RPMI8226 (cell line): ENCODE results near the gene LUC7L.
"Not testable (repeated sequence)": the region's sequence is repeated elsewhere in the genome, so short reads cannot be mapped to it uniquely, and the experiment has no call there.

ENCODE experiments used
- DNase-seq: peaks from one replicate; pipeline ENCODE4 v3.0.0-alpha.2; 2015

LUC7L gene

DNA sequence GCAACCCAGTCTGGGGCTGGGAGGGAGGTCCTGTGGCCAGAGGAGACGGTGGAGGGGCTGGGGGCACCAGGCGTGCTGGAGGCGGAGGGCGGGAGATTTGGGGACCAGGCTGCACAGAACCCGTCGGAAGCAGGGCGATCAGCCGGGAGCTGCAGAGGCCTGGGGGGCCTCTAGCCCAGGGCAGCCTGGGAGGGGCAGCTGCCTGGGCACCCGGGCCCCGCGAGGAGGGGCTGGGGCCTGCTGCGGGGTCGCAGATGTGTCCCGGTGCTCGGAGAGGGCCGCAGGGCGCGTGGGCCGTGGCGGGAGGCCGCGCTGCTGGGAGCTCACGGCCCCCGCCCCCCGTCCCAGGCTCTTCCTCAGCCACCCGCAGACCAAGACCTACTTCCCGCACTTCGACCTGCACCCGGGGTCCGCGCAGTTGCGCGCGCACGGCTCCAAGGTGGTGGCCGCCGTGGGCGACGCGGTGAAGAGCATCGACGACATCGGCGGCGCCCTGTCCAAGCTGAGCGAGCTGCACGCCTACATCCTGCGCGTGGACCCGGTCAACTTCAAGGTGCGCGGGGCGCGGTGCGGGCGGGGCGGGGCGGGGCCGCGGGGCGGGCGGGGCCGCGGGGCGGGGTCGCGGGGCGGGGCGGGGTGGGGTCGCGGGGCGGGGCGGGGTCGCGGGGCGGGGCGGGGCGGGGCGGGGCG lies 65.0 kb downstream of the LUC7L start:
- not testable (repeated sequence) for DNase-seq

DNA sequence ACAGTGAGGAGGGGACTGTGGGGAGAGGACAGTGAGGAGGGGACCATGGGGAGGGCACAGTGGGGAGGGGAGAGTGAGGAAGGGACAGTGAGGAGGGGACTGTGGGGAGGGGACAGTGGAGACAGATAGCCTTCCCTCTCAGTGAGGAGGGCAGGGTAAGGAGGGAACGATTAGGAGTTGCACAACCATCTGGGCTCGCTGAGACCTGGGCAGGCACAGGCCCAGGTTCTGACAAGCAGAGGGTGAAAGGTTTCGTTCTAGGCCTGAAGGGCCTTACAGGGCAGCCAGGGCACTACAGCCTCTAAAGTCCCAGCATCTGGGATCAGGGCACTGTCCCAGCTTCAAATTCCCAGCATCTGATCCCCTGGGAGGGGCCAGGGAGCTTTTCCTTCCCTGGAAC lies 65.6 kb downstream of the LUC7L start:
- not testable (repeated sequence) for DNase-seq

DNA sequence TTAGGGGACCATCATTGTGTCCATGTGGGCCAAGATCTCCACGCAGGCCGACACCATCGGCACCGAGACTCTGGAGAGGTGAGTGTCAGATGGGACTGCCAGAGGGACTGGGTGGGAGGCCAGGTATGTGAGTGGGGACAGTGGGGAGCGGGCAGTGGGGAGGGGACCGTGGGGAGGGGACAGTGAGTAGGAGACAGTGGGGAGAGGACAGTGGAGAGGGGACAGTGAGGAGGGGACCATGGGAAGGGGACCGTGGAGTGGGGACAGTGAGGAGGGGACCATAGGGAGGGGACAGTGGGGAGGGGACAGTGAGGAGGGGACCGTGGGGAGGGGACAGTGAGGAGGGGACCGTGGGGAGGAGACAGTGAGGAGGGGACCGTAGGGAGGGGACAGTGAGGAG lies 66.1 kb downstream of the LUC7L start:
- not testable (repeated sequence) for DNase-seq

DNA sequence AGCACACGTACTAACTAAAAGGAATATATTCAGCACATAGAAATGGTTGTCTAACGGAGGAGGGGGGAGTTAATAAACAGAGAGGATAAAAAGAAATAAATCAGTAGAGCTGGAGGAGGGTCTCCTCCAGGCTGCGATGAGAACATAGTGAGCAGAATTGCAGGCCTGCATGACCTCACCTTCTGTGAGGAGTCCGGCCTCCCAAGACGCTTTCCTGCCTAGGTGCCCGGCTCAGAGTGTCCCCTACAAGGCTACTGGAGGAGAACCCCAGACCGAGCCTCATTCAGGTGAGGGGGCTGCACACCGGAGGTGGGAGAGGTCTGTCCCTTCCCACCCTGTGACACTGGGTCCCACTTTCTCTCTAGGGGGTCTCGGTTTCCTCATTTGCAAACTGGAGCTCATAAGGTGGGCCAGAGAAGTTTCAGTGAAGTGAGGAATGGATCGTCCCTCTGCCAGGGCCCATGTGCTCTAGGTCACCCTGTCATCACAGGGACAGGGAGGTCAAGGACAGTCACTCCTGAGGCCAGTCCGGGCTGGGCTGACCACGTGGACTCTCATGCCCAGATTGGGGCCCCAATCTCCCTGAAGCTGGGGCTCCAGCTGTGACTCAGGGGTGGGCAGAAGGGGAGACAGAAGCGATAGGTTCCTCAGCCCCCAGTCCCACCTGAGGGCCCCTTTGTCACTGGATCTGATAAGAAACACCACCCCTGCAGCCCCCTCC lies 66.8 kb downstream of the LUC7L start:
- DNase-seq, result no peak

DNA sequence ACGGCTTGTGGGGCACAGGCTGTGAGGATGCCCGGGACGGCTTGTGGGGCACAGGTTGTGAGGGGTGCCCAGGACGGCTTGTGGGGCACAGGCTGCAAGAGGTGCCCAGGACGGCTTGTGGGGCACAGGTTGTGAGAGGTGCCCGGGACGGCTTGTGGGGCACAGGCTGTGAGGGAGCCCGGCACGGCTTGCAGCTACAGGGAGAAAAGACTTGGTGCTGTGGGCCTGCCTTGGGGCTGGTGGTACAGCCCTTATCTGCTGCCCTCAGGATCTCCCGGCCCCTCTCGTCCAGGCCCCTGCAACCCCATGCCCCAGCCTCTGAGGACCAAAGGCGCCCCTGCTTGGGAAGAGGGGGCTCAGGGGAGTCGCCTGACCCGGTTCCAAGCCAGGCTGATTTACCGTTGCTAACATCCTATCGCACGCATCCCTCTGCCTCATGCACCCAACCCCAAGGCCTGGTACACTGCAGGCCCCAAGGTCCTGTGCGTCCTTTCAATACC lies 68.5 kb downstream of the LUC7L start:
- no peak for DNase-seq

DNA sequence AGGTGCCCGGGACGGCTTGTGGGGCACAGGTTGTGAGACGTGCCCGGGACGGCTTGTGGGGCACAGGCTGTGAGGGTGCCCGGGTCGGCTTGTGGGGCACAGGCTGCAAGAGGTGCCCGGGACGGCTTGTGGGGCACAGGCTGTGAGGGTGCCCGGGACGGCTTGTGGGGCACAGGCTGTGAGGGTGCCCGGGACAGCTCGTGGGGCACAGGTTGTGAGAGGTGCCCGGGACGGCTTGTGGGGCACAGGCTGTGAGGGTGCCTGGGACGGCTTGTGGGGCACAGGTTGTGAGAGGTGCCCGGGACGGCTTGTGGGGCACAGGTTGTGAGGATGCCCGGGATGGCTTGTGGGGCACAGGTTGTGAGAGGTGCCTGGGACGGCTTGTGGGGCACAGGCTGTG lies 69.0 kb downstream of the LUC7L start:
- DNase-seq, result not testable (repeated sequence)

DNA sequence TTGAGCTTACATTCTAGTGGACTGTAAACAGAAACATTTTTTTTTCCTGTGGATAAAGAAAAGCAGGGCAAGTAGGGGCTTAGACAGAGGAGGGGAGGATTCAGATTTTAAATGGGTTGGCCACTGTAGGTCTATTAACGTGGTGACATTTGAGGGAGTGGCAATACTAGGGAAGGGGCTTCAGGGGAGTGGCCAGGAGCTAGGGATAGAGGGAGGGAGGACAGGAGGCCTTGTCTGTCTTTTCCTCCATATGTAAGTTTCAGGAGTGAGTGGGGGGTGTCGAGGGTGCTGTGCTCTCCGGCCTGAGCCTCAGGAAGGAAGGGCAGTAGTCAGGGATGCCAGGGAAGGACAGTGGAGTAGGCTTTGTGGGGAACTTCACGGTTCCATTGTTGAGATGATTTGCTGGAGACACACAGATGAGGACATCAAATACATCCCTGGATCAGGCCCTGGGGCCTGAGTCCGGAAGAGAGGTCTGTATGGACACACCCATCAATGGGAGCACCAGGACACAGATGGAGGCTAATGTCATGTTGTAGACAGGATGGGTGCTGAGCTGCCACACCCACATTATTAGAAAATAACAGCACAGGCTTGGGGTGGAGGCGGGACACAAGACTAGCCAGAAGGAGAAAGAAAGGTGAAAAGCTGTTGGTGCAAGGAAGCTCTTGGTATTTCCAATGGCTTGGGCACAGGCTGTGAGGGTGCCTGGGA lies 70.0 kb downstream of the LUC7L start:
- no peak for DNase-seq

DNA sequence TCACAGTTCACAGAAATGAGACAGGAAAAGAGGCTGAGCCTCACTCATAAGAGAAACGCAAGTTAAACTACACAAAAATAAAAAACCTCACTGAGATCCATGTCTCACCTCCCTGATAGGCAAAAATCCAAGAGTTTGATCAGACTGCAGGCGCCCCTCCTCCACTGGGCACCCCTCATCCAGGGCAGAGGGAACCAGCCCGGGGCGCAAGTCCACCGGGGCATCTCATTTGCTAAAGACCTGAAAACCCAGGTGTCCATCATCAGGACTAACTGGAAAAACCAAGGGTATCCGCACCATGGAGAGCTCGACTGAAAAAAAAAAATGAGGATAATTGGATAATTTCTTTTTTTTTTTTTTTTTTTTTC lies 74.2 kb downstream of the LUC7L start:
- DNase-seq, result no peak

DNA sequence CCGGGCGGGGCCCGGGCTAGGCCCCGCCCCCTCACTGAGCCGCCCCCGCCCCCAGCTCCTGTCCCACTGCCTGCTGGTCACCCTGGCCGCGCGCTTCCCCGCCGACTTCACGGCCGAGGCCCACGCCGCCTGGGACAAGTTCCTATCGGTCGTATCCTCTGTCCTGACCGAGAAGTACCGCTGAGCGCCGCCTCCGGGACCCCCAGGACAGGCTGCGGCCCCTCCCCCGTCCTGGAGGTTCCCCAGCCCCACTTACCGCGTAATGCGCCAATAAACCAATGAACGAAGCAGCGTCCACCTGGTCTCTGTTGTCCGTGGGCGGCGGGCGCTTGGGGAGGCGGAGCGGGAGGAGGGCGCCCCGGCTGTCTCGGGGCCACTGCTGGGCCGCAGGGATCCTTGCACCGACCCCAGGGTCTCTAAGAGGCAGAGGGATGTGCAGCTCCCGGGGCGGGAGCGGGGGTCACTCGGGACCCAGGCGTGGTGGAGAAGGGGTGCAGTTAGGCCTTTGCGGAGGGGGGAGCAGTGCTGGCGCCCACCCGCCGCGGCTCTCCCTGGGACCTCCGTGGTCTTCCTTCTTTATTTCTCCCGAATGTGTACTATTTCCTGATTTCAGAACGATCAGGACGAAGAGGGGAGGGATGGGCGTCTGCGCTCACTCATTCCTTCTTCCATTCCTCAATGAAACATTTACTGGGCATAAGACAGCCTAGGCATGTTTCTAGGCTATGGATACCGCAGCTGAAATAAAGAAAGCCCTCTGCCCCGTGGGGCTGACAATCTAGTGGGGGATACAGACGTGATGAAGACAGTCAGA lies 74.8 kb downstream of the LUC7L start:
- no peak for DNase-seq

DNA sequence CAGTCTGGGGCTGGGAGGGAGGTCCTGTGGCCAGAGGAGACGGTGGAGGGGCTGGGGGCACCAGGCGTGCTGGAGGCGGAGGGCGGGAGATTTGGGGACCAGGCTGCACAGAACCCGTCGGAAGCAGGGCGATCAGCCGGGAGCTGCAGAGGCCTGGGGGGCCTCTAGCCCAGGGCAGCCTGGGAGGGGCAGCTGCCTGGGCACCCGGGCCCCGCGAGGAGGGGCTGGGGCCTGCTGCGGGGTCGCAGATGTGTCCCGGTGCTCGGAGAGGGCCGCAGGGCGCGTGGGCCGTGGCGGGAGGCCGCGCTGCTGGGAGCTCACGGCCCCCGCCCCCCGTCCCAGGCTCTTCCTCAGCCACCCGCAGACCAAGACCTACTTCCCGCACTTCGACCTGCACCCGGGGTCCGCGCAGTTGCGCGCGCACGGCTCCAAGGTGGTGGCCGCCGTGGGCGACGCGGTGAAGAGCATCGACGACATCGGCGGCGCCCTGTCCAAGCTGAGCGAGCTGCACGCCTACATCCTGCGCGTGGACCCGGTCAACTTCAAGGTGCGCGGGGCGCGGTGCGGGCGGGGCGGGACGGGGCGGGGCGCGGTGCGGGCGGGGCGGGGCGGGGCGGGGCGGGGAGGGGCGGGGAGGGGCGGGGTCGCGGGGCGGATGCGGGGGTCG lies 75.6 kb downstream of the LUC7L start:
- not testable (repeated sequence) for DNase-seq

DNA sequence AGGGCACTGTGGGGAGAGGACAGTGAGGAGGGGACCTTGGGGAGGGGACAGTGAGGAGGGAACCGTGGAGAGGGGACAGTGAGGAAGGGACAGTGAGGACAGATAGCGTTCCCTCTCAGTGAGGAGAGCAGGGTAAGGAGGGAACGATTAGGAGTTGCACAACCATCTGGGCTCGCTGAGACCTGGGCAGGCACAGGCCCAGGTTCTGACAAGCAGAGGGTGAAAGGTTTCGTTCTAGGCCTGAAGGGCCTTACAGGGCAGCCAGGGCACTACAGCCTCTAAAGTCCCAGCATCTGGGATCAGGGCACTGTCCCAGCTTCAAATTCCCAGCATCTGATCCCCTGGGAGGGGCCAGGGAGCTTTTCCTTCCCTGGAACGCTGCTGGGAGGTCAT lies 76.1 kb downstream of the LUC7L start:
- not testable (repeated sequence) for DNase-seq

DNA sequence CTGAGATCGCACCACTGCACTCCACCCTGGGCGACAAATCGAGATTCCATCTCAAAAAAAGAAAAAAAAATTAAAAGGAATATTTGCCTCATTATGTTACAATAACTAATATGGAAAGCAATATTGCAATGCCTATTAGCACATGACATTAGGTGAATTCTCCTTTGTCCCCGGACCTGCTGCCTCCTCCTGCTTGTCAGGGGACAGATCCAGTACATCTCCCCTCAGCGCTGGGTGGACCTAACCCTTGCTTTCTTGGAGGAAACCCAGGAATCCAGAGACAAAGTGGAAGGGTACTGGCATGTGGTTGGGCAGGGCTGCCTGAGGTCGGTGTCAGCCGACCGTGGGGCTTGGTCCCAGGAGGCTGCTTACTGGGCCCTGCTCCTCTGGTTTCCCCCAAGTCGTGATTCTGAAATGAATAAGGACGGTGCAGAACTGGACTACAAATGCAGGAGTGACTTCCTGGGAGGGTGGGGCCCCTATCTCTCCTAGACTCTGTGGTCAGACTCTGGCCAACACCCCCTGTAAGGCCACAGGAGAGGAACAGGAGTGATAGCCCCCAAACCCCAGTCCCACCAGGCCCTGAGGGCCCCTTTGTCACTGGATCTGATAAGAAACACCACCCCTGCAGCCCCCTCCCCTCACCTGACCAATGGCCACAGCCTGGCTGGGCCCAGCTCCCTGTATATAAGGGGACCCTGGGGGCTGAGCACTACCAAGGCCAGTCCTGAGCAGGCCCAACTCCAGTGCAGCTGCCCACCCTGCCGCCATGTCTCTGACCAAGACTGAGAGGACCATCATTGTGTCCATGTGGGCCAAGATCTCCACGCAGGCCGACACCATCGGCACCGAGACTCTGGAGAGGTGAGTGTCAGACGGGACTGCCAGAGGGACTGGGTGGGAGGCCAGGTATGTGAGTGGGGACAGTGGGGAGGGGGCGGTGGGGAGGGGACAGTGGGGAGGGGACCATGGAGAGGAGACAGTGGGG lies 76.8 kb downstream of the LUC7L start, which contains the start of gene HBZ:
Gene HBZ, plus strand, starts transcription at position 504 of the 988 bp plus-strand sequence. Its CDS starts 266 bp downstream, at position 770.
- no peak for DNase-seq

DNA sequence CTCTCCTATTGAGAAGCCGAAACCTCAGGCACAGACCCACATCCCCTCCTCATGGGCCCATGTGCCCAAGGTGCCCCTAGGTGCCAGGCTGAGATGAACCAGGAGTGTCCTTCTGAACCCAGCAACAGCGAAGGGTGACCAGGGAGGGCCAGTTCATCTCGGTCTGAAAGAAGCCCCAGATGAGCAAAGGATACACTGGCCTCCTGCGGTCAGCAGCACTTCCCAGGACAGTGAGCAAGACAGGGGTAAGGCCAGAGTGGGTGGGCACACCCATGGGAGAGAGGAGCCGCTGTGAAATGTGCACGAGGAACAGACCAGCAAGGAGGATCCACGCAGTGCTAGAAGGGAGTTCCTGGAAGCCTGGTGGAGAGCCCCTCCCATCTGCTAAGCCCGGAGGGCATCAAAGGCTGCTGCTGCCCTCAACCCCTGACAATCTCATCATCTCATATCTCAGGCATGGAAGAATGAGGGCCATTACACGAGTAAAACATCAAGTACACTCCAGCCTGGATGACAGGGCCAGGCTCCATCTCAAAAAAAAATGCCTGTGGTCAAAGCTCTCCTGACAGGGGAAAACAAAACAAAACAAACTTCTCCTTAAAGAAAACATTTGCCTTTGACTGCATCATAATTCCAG lies 80.1 kb downstream of the LUC7L start:
- no peak for DNase-seq

DNA sequence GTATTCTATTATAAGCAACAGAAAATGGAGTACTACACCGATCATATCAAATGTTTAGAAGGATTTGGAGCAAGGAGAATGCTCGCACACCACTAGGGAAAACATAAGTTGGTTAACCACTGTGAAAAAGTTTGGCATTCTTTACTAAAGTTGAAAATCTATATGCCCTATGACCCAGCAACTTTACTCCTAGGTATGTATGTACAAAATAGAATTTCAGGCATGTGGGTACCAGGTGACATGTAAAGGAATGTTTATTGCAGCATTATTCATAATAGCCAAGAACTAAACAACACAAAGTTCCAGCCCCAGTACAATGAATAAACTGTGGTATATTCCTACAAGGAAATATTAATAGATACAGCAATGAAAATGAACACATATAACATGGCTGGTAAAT lies 82.6 kb downstream of the LUC7L start:
- no peak for DNase-seq

DNA sequence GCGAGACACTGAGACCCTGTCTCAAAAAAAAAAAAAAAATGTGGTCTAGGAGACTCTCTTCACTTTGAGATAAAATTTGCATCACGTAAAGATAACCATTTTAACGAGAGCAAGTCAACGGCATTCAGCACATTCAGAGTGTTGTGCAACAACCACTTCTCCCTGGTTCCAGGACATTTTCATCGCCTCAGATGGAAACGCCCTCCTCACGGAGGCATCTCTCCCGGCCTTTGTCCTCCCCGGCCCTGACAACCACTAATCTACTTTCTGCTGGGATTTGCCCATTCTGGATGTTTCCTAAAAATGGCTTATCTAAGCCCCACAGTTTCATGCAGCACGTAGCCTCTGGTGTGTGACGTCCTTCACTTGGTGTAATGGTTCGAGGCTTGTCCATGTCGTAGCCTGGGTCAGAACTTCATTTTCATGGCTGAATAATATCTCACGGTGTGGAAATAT lies 84.4 kb downstream of the LUC7L start:
- DNase-seq, result no peak

DNA sequence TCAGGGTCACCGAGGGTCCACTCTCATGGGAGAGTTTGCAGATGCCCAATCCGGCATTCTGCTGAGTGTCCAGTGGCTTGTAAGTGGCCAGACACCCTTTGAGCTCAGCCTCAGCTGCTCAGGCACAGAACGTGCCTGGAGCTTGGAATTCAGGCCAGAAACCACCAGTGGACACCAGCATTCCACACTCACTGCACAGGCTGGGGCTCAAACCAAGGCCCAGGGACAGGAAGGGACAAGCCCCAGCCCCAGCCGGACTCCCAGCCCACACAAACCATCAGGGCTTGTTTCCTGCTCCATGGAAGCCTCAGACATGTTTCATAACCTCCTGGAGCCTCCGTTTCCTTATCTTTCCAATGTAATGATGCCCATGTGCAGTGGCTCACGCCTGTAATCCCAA lies 85.8 kb downstream of the LUC7L start:
- DNase-seq, result no peak

DNA sequence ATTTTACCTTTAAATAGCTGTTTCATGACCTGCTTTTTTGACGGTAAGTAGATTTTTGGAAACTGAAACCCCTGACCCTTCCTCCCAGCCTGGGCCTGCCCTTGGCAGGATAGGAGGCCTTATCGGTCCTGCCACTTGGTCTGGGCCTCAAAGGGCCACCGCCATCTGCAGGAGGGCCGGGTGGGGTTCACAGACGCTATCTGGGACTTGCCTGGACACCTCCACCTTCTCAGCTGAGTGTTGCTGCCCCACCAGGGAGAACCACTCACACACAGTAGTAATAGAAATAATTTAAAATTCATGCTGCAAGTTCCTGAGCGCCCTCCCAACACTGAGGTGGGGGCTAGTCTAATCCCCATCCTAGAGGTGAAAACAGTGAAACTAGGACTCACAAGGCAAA lies 86.2 kb downstream of the LUC7L start:
- DNase-seq, result no peak

DNA sequence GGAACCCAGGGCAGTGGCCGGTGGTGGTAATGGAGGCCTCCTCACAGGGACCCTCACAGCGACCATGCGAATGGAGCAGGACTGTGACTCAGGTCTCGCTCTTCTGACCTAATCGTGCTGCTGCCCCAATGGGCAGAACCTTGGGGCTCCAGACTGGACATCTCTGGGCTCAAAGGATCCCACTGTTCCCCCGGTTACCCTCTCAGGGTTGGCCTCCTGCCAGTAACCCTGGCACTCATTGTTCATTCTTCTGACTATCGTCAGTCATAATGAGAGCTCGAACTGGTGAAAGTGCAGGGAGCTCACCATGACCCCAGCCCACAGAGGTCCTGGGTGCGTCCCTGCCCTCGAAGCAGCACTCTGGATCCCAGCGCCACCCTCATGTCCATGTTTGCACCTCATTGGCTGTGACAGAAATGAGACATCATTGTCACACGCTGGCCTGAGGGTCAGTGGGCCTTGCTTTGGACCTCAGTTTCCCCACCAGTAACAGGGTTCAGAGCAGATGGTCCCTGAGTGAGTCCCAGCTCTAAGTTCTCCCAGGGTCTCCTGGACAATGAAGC lies 86.8 kb downstream of the LUC7L start:
- DNase-seq, result no peak

DNA sequence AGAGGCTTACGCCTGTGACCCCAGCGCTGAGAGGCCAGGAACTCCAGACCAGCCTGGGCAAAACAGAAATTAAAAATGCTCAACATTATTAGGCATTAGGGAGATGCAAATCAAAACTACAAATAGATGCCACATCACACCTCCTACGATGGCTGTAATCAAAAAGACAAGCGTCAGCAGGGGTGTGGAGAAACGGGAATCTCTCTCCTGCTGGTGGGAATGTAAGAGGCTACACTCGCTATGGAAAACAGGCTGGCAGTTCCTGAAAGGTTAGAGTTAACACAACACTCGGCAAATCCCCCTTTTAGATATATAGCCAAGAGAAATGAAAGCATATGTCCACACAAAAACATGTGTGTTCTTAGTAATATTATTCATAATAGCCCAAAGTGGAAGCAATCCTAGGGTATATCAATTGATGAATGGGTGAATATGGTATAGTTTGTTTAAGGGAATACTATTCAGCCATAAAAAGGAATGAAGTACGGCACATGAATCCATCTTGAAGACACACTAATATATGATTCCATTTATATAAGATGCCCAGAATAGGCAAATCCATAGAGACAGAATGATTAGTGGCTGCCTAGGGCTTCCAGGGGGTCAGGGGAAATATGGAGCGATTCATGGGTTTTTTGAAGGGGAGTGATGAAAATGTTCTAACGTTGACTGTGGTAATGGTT lies 88.9 kb downstream of the LUC7L start:
- no peak for DNase-seq
